Measurements from ENCODE around the gene TRIM8.
"Not testable (repeated sequence)": the region's sequence is repeated elsewhere in the genome, so short reads cannot be mapped to it uniquely, and the experiment has no call there.

The TRIM8 gene

DNA sequence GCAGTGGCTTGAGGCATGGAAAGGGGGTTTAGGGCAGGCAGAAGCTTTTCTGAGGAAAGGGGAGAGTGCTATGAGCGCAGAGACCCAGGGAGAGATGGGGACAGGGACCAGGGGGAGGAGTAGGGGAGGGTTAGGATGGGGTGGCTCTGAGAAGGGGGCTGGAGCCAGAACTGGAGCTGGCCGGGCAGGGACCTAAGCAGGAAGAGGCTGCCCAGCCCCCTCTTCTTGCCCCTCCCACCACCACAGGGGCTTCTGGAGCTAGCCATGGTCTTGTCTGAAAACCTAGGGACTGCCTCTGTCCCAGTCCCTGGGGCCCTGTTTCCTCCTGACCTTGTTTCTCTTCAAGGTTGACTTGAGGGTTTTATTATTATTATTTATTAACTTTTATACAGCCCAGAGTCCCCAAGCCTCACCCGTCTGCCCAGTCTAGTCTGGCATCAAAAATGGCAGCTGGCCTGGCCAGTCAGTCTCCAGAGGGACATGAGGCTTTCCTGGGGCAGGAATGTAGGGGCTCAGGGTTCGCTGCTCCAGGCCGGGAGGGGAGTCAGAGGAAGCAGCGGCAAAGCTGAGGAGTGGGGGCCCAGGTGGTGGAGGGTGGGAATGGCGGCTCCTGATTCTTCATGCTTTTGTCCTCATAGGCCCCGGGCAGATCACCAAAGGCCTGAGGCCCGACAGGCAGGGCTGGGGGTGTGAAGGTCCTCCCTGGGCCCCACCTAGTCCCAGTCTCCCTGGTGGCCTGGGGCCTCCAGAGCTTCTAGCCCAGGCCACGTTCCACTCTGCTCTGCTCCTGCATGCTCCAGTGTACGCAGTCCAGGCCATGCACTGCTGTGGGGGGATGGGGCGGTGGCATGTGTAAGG is 5.7 kb downstream of the TRIM8 start:
- DNase-seq (ENCODE audit: low read depth in 2 of 2), result no peak

GRCh38 chr10:102650655-102651454 is 6.6 kb downstream of the TRIM8 start:
- DNase-seq (ENCODE audit: low read depth in 2 of 2), result no peak

GRCh38 chr10:102651455-102652169 is 7.3 kb downstream of the TRIM8 start:
- no peak for DNase-seq (ENCODE audit: low read depth in 2 of 2)

DNA sequence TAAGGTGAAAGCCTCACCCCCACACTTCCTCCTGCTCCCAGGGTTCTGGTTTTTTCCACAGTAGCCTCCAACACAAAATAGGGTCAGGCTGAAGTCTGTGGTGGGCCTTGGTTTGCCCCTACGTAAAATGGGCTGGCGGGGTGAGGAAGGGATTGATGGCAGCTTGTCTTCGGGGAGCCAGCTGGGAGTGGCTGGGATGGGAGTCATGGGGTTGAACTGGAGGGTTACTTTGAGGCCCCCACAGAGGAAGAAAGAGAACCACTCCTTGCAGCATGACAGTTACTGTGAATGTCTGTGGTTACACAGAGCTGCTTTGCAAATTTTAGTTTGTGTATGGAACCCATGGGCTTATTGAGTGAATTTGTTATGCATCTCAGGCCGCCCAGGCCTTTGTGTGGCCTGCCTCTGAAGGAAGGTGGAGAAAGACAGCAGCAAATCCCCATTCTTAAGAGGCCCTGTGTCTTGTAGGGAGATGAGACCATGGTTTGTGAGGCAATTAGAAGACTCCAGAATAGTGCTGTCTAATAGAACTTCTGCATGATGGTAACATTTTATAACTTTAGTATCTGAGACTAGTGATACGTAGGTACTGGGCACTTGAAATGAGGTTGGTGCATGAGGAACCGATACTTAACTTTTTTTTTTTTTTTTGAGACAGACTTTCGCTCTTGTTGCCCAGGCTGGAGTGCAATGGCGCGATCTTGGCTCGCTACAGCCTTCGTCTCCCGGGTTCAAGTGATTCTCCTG is 8.1 kb downstream of the TRIM8 start:
- no peak for DNase-seq (ENCODE audit: low read depth in 2 of 2)

GRCh38 chr10:102653060-102653459 is 8.8 kb downstream of the TRIM8 start:
- no peak for DNase-seq (ENCODE audit: low read depth in 2 of 2)

- no peak for DNase-seq (ENCODE audit: low read depth in 2 of 2)
These were observed 10.3 kb downstream of the TRIM8 start for GRCh38 chr10:102654566-102654965.

- no peak for DNase-seq (ENCODE audit: low read depth in 2 of 2)
These were observed 10.7 kb downstream of the TRIM8 start for GRCh38 chr10:102654969-102655368.

DNA sequence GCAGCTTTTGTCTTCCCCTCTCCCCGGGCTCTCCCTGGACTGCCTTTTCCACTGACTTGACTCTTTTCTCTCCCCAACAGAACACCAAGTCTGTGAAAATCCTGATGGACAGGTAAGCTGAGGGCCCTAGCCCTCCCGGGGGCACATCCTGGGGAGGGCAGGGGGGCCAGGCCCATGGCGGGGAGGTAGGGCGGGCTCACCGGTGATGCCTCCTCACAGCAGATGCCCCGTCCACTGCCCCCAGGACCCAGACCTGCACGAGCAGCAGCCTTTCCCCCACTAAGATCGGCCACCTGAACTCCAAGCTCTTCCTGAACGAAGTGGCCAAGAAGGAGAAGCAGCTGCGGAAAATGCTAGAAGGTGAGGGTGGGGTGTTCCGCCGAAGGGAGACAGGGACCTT is 11.7 kb downstream of the TRIM8 start:
- no peak for DNase-seq (ENCODE audit: low read depth in 2 of 2)

DNA sequence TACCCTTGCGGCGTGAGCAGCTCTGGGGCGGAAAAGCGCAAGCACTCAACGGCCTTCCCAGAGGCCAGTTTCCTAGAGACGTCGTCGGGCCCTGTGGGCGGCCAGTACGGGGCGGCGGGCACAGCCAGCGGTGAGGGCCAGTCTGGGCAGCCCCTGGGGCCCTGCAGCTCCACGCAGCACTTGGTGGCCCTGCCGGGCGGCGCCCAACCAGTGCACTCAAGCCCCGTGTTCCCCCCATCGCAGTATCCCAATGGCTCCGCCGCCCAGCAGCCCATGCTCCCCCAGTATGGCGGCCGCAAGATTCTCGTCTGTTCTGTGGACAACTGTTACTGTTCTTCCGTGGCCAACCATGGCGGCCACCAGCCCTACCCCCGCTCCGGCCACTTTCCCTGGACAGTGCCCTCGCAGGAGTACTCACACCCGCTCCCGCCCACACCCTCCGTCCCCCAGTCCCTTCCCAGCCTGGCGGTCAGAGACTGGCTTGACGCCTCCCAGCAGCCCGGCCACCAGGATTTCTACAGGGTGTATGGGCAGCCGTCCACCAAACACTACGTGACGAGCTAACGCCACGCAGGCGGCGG is 12.6 kb downstream of the TRIM8 start:
- DNase-seq (ENCODE audit: low read depth in 2 of 2), result no peak

DNA sequence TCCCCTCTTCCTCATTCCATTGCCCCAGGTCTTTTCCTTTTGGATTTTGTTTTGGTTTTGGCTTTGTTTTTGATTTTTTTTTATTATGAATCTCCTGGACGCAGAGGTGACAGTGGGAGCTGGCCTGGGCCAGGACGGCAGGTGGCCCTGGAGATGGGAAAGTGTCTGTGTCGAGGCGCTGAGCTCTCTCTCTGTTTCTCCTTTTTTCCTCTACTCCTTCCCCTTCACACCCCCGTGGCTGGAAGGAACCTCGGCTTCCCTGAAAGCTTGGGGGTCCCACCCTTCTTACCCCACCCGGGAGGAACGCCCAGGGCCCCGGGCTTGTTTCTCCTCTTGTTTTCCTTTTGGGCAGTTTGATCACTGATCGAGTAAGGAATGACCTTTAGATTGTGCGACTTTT is 13.2 kb downstream of the TRIM8 start:
- no peak for DNase-seq (ENCODE audit: low read depth in 2 of 2)

DNA sequence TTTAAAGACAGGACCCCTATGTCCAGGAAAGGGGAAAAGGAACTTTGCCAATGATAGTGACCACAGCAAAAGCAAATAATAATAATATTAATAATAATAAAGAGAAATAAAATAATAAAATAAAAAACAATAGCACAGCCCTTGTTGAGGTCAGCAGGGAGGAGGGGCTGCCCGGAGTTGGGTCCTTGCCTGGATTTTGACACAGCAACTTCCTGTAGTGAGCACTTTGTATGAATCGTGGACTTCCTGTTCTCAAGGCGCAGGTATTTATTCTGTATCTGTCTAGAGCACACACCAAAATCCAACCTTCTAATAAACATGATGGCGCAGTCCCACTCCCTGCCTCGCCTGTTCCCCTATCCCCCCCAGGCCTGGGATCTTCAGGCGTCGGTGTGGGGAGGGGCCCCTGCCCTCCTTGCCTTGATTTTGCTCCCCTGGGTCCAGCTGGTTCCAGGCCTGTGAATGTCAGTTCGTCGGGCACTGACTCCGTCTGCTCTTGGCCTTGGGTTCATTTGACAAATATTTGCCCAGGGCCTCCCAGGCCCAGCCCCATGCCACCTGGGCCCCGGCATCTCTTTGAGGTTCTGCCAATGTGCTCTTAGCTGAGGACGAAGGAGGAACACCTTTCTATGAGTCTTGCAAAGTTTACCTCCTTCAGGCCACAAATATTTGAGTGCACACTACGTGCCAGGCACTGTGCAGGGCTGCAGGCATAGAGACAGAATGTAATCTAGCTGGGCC is 13.9 kb downstream of the TRIM8 start:
- DNase-seq (ENCODE audit: low read depth in 2 of 2), result no peak

DNA sequence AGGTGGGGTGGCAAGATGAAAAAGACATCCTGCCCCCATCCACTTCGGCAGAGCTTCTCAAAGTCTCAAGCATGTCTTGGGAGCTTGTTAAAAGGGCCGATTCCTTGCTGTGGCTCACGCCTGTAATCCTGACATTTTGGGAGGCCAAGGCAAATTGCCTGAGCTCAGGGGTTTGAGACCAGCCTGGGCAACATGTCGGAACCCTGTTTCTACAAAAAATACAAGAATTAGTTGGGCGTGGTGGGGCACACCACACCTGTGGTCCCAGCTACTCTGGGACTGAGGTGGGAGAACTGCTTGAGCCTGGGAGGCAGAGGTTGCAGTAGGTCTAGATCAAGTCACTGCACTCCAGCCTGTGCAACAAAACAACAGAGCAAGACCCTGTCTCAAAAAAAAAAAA is 14.5 kb downstream of the TRIM8 start:
- DNase-seq (ENCODE audit: low read depth in 2 of 2), result no peak

GRCh38 chr10:102660888-102661657 is 16.8 kb downstream of the TRIM8 start:
- DNase-seq (ENCODE audit: low read depth in 2 of 2), result peak in 1 of 2 experiments; percentile 66

GRCh38 chr10:102661658-102662028 is 17.4 kb downstream of the TRIM8 start:
- DNase-seq (ENCODE audit: low read depth in 2 of 2), result no peak

GRCh38 chr10:102665904-102666509 is 21.7 kb downstream of the TRIM8 start:
- DNase-seq (ENCODE audit: low read depth in 2 of 2), result no peak

GRCh38 chr10:102667411-102667810 is 23.1 kb downstream of the TRIM8 start:
- DNase-seq (ENCODE audit: low read depth in 2 of 2), result not testable (repeated sequence)

- DNase-seq (ENCODE audit: low read depth in 2 of 2), result no peak
These were observed 24.2 kb downstream of the TRIM8 start for GRCh38 chr10:102668326-102669107.

GRCh38 chr10:102669206-102670064 is 25.2 kb downstream of the TRIM8 start:
- DNase-seq (ENCODE audit: low read depth in 2 of 2), result no peak

Data from stimulated activated CD4-positive, alpha-beta T cell treated with anti-CD3 and anti-CD28 coated beads, Interleukin-12 subunit alpha, Interleukin-12 subunit beta, amount 100 ng/mL, for 24 hours (primary cell).